HEK293 (cell line): ENCODE measurements around the gene ANGPTL2.

ENCODE experiments used
- CTCF ChIA-PET: fragments of 350-600 bp; formaldehyde crosslinking; extraction: SDS; loops from one replicate; lab custom pipeline; 2021; ENCODE audit warnings: antibody characterized with exemption; lab: Yijun Ruan, JAX
- POLR2A ChIA-PET: fragments of 300-600 bp; formaldehyde crosslinking; extraction: SDS; loops from one replicate; lab custom pipeline; 2020; ENCODE audit warnings: antibody characterized with exemption, inconsistent platforms; lab: Yijun Ruan, JAX
- H3K27ac ChIP-seq: fragments of 200-500 bp; sonication (Bioruptor generic); 2 replicates; pipeline ENCODE4 v1.5.1; 2014; ENCODE audit warnings: low read depth, low read length, control low read depth, inconsistent platforms; ENCODE audit errors: extremely low read depth
- H3K36me3 ChIP-seq, 2 experiments: fragments of 200-500 bp in 1 of 2; sonication (Bioruptor generic) in 1 of 2; 1 replicate in 1 of 2; 2 replicates in 1 of 2; pipeline ENCODE4 v1.5.1; 2014 to 2017; ENCODE audit warnings: inconsistent platforms in 2 of 2, low read length in 2 of 2; ENCODE audit not compliant: control insufficient read depth in 2 of 2, insufficient read depth in 1 of 2
- H3K4me1 ChIP-seq: fragments of 200-500 bp; sonication (Bioruptor generic); 2 replicates; pipeline ENCODE4 v1.5.1; 2014; ENCODE audit warnings: mild to moderate bottlenecking, low read length, inconsistent platforms; ENCODE audit not compliant: control insufficient read depth, insufficient read depth
- H3K4me3 ChIP-seq: 2 replicates; pipeline ENCODE4 v1.5.1; 2011; ENCODE audit warnings: low read depth, mild to moderate bottlenecking, control low read depth, low read length, moderate library complexity
- H3K9me3 ChIP-seq: fragments of 200-500 bp; sonication (Bioruptor generic); 2 replicates; pipeline ENCODE4 v1.5.1; 2014; ENCODE audit warnings: low read depth, low read length, inconsistent platforms; ENCODE audit not compliant: control insufficient read depth, insufficient read depth
- EGR2 ChIP-seq: fragments of 450-650 bp; formaldehyde crosslinking; IDR thresholded peaks from 2 replicates; pipeline ENCODE4 v1.5.1; 2016; ENCODE audit warnings: low read depth, missing biosample characterization, missing genetic modification characterization
- HOXD13 ChIP-seq: sonication (generic); formaldehyde crosslinking; IDR thresholded peaks from 2 replicates; pipeline ENCODE4 v1.8.0; 2022; ENCODE audit warnings: missing genetic modification reagents, borderline replicate concordance
- MYNN ChIP-seq: fragments of 450-650 bp; formaldehyde crosslinking; IDR thresholded peaks from 2 replicates; pipeline ENCODE4 v1.5.1; 2016; ENCODE audit warnings: missing biosample characterization, missing genetic modification characterization, borderline replicate concordance
- SP3 ChIP-seq: fragments of 450-650 bp; formaldehyde crosslinking; IDR thresholded peaks from 2 replicates; pipeline ENCODE4 v1.5.1; 2016; ENCODE audit warnings: missing biosample characterization, missing genetic modification characterization
- ZBTB6 ChIP-seq: fragments of 450-650 bp; formaldehyde crosslinking; IDR thresholded peaks from 2 replicates; pipeline ENCODE4 v1.5.1; 2017; ENCODE audit warnings: missing biosample characterization, missing genetic modification characterization
- ZBTB8A ChIP-seq: fragments of 450-650 bp; formaldehyde crosslinking; IDR thresholded peaks from 2 replicates; pipeline ENCODE4 v1.5.1; 2016; ENCODE audit warnings: missing biosample characterization, missing genetic modification characterization
- ZNF10 ChIP-seq: fragments of 450-650 bp; formaldehyde crosslinking; IDR thresholded peaks from 2 replicates; pipeline ENCODE4 v1.5.1; 2017; ENCODE audit warnings: missing biosample characterization, missing genetic modification characterization
- ZNF184 ChIP-seq: fragments of 450-650 bp; IDR thresholded peaks from 2 replicates; pipeline ENCODE4 v1.5.1; 2018; ENCODE audit warnings: missing biosample characterization, mild to moderate bottlenecking, missing genetic modification characterization
- ZNF311 ChIP-seq: fragments of 450-650 bp; formaldehyde crosslinking; IDR thresholded peaks from 2 replicates; pipeline ENCODE4 v1.5.1; 2017; ENCODE audit warnings: missing biosample characterization, missing genetic modification characterization, borderline replicate concordance
- ZNF416 ChIP-seq: fragments of 450-650 bp; formaldehyde crosslinking; IDR thresholded peaks from 2 replicates; pipeline ENCODE4 v1.5.1; 2016; ENCODE audit warnings: missing biosample characterization, missing genetic modification characterization
- ZNF621 ChIP-seq: fragments of 450-650 bp; formaldehyde crosslinking; IDR thresholded peaks from 2 replicates; pipeline ENCODE4 v1.5.1; 2017; ENCODE audit warnings: missing biosample characterization, missing genetic modification characterization
- ZNF623 ChIP-seq: fragments of 450-650 bp; formaldehyde crosslinking; IDR thresholded peaks from 2 replicates; pipeline ENCODE4 v1.5.1; 2016; ENCODE audit warnings: missing biosample characterization, missing genetic modification characterization
- ZNF629 ChIP-seq: fragments of 450-650 bp; formaldehyde crosslinking; IDR thresholded peaks from 2 replicates; pipeline ENCODE4 v1.5.1; 2017; ENCODE audit warnings: missing biosample characterization, missing genetic modification characterization
- ZNF768 ChIP-seq: fragments of 450-650 bp; formaldehyde crosslinking; IDR thresholded peaks from 2 replicates; pipeline ENCODE4 v1.5.1; 2018; ENCODE audit warnings: missing biosample characterization, mild to moderate bottlenecking, missing genetic modification characterization
- ZSCAN16 ChIP-seq: fragments of 450-650 bp; formaldehyde crosslinking; IDR thresholded peaks from 2 replicates; pipeline ENCODE4 v1.5.1; 2016; ENCODE audit warnings: missing biosample characterization, missing genetic modification characterization
- TF ChIP-seq, protein P1 (sequence below): fragments of 450-650 bp; formaldehyde crosslinking; IDR thresholded peaks from 2 replicates; pipeline ENCODE4 v1.5.1; 2016; ENCODE audit warnings: missing biosample characterization, missing genetic modification characterization
- TF ChIP-seq, protein P2 (sequence below): fragments of 450-650 bp; formaldehyde crosslinking; IDR thresholded peaks from 2 replicates; pipeline ENCODE4 v1.5.1; 2016; ENCODE audit warnings: missing biosample characterization, missing genetic modification characterization
- TF ChIP-seq, protein P3 (sequence below): fragments of 450-650 bp; formaldehyde crosslinking; IDR thresholded peaks from 2 replicates; pipeline ENCODE4 v1.5.1; 2017; ENCODE audit warnings: missing biosample characterization, missing genetic modification characterization
- TF ChIP-seq, protein P4 (sequence below): fragments of 450-650 bp; formaldehyde crosslinking; IDR thresholded peaks from 2 replicates; pipeline ENCODE4 v1.5.1; 2016; ENCODE audit warnings: missing biosample characterization, missing genetic modification characterization, low read depth
- TF ChIP-seq, protein P5 (sequence below): sonication (generic); formaldehyde crosslinking; IDR thresholded peaks from 2 replicates; pipeline ENCODE4 v1.8.1; 2022; ENCODE audit warnings: mild to moderate bottlenecking, moderate library complexity, missing genetic modification reagents

The ANGPTL2 gene

GRCh38 chr9:127059030-127059429 lies 63.4 kb downstream of the ANGPTL2 start (continued):
- TF ChIP-seq, protein P1, sequence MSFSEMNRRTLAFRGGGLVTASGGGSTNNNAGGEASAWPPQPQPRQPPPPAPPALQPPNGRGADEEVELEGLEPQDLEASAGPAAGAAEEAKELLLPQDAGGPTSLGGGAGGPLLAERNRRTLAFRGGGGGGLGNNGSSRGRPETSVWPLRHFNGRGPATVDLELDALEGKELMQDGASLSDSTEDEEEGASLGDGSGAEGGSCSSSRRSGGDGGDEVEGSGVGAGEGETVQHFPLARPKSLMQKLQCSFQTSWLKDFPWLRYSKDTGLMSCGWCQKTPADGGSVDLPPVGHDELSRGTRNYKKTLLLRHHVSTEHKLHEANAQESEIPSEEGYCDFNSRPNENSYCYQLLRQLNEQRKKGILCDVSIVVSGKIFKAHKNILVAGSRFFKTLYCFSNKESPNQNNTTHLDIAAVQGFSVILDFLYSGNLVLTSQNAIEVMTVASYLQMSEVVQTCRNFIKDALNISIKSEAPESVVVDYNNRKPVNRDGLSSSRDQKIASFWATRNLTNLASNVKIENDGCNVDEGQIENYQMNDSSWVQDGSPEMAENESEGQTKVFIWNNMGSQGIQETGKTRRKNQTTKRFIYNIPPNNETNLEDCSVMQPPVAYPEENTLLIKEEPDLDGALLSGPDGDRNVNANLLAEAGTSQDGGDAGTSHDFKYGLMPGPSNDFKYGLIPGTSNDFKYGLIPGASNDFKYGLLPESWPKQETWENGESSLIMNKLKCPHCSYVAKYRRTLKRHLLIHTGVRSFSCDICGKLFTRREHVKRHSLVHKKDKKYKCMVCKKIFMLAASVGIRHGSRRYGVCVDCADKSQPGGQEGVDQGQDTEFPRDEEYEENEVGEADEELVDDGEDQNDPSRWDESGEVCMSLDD (tag by site-specific recombination) = no peak
- no peak for TF ChIP-seq ZSCAN16
- no peak for TF ChIP-seq ZNF10

GRCh38 chr9:127058645-127059021 lies 63.8 kb downstream of the ANGPTL2 start:
- Histone ChIP-seq H3K4me3 (no peak overlapping the region), H3K4me1 (no peaks in the 10 kb centered on the region), H3K27ac (no peak overlapping the region), H3K36me3 (no peaks in the 10 kb centered on the region), H3K9me3 (no peaks in the 10 kb centered on the region)
- TF ChIP-seq ZNF623 (tag by site-specific recombination) (no peak), ZBTB6 (tag by site-specific recombination) (no peak), ZNF629 (tag by site-specific recombination) (no peak), SP3 (tag by site-specific recombination) (no peak), ZNF621 (no peak), ZNF416 (tag by site-specific recombination) (no peak), ZNF768 (no peak), ZBTB8A (no peak), HOXD13 (CRISPR knock-in tag) (no peak), ZNF311 (tag by site-specific recombination) (no peak), MYNN (tag by site-specific recombination) (no peak), EGR2 (tag by site-specific recombination) (no peak), ZNF184 (tag by site-specific recombination) (no peak)
- TF ChIP-seq, protein P2, sequence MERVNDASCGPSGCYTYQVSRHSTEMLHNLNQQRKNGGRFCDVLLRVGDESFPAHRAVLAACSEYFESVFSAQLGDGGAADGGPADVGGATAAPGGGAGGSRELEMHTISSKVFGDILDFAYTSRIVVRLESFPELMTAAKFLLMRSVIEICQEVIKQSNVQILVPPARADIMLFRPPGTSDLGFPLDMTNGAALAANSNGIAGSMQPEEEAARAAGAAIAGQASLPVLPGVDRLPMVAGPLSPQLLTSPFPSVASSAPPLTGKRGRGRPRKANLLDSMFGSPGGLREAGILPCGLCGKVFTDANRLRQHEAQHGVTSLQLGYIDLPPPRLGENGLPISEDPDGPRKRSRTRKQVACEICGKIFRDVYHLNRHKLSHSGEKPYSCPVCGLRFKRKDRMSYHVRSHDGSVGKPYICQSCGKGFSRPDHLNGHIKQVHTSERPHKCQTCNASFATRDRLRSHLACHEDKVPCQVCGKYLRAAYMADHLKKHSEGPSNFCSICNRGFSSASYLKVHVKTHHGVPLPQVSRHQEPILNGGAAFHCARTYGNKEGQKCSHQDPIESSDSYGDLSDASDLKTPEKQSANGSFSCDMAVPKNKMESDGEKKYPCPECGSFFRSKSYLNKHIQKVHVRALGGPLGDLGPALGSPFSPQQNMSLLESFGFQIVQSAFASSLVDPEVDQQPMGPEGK = no peak
- TF ChIP-seq, protein P3, sequence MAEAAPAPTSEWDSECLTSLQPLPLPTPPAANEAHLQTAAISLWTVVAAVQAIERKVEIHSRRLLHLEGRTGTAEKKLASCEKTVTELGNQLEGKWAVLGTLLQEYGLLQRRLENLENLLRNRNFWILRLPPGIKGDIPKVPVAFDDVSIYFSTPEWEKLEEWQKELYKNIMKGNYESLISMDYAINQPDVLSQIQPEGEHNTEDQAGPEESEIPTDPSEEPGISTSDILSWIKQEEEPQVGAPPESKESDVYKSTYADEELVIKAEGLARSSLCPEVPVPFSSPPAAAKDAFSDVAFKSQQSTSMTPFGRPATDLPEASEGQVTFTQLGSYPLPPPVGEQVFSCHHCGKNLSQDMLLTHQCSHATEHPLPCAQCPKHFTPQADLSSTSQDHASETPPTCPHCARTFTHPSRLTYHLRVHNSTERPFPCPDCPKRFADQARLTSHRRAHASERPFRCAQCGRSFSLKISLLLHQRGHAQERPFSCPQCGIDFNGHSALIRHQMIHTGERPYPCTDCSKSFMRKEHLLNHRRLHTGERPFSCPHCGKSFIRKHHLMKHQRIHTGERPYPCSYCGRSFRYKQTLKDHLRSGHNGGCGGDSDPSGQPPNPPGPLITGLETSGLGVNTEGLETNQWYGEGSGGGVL (tag by site-specific recombination) = no peak
- TF ChIP-seq, protein P4, sequence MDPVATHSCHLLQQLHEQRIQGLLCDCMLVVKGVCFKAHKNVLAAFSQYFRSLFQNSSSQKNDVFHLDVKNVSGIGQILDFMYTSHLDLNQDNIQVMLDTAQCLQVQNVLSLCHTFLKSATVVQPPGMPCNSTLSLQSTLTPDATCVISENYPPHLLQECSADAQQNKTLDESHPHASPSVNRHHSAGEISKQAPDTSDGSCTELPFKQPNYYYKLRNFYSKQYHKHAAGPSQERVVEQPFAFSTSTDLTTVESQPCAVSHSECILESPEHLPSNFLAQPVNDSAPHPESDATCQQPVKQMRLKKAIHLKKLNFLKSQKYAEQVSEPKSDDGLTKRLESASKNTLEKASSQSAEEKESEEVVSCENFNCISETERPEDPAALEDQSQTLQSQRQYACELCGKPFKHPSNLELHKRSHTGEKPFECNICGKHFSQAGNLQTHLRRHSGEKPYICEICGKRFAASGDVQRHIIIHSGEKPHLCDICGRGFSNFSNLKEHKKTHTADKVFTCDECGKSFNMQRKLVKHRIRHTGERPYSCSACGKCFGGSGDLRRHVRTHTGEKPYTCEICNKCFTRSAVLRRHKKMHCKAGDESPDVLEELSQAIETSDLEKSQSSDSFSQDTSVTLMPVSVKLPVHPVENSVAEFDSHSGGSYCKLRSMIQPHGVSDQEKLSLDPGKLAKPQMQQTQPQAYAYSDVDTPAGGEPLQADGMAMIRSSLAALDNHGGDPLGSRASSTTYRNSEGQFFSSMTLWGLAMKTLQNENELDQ (tag by site-specific recombination) = no peak
- TF ChIP-seq, protein P5, sequence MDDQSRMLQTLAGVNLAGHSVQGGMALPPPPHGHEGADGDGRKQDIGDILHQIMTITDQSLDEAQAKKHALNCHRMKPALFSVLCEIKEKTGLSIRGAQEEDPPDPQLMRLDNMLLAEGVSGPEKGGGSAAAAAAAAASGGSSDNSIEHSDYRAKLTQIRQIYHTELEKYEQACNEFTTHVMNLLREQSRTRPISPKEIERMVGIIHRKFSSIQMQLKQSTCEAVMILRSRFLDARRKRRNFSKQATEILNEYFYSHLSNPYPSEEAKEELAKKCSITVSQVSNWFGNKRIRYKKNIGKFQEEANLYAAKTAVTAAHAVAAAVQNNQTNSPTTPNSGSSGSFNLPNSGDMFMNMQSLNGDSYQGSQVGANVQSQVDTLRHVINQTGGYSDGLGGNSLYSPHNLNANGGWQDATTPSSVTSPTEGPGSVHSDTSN = no peak
- ChIA-PET CTCF (no interaction called here), POLR2A (interaction anchor here (0.6 kb wide), 1 partner anchor 279 kb away, joined by 3 read pairs; no protein-coding TSS in a partner anchor)
